Superior temporal gyrus (tissue), 1 donor: Measurements from ENCODE around the gene E4F1.

Source experiments
- DNase-seq: peaks from one replicate; pipeline ENCODE4 v3.0.0-alpha.2; 2016; ENCODE audit errors: extremely low spot score

The E4F1 gene

GRCh38 chr16:2275476-2276367 lies 52.3 kb downstream of the E4F1 start:
- no peak for DNase-seq

DNA sequence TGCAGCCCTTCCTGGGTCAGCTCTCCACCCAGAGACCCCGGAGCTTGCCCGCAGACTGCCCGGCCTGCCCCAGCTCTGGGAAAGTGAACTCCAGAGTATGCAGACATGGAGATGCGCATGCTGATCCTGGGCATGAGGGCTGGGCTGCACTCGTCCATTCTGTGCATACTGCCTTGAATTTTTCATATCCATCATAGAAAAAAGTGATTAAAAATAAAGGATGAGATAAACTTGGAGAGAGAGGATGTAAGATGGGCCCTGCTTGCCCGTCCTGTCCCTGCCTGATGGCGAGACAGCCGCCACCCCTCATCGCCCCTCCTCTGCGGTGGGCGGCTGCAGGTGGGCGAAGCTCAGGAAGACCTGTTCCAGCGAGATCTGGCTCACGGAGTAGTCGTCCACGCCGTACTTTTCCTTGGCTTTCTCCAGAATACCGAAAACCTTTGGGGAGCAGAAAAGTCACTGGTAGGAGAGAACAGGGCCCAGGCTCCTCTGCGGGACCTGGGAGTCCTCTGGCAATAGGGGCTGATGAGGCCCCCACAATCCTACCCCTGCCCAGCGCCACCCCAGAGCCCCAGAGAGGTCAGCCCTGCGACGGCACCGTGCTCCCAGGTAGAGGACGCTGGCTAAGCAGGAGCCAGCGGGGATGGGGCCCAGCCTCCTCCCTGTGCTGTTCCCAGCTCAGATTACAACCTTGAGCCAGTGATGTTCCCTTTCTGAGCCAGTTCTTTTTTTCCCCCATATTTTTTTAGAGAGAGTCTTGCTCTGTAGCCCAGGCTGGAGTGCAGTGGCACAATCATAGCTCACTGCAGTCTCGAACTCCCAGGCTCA lies 53.2 kb downstream of the E4F1 start:
- no peak for DNase-seq

- no peak for DNase-seq
Observed at GRCh38 chr16:2277466-2278271, 54.3 kb downstream of the E4F1 start.

- no peak for DNase-seq
Observed at GRCh38 chr16:2278272-2278608, 54.8 kb downstream of the E4F1 start.

DNA sequence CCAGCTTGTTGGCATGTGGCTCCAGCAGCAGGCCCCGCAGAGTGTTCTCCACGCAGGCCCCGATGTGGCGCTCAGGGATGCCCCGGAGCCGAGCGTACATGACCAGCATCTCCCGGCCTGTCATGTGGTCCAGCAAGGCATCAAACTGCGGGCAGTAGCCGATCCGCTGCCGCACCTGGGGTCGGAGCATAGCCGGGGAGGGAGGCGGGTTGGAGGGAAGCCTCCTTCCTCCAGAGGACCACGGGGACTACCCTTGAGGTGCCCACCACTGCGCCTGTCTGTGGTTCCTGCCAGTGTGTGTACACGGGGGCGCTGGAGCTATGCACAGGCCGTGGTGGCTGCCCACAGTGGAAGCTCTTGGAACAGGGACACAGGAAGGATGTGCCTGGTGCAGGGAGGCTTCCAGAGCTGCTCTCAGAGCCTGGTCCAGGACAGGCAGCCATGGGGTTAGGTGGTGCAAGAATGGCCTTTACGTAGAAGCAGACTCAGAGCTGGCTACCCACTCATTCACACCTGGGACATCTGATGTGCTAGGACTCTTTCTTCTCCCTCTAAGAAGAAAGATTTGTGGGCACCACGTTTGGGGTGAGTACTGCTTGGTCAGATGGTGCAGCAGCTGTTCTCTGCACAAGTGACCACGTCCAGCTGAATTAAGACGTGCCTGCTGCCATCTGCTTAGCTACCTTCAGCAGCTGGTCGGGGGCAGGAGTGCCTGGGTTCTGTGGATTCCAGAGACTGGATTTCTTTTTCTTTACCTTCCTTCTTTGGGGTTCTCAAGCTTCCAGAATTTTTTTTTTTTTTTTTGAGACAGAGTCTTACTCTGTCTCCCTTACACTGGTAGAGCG lies 55.8 kb downstream of the E4F1 start:
- DNase-seq, result peak; percentile 48

DNA sequence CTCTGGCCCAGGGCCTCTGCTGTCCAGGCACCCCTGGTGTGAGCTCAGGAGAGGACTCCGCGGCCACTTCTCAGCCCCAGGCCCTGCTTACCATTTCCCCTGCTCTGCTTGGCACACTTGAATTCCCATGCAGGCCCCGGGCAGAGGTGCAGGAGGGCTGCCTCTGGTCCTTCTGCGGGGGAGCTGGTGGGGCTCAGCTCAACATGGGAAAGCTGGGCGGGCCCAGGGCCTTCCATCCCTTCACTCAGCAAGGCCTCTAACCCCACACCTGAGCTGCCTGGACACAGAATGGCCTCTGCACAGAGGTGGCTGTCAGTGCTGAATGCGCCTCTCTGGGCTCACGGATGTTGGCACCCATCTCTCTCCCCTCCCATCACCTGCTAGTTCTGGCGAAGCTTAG lies 57.1 kb downstream of the E4F1 start:
- no peak for DNase-seq

DNA sequence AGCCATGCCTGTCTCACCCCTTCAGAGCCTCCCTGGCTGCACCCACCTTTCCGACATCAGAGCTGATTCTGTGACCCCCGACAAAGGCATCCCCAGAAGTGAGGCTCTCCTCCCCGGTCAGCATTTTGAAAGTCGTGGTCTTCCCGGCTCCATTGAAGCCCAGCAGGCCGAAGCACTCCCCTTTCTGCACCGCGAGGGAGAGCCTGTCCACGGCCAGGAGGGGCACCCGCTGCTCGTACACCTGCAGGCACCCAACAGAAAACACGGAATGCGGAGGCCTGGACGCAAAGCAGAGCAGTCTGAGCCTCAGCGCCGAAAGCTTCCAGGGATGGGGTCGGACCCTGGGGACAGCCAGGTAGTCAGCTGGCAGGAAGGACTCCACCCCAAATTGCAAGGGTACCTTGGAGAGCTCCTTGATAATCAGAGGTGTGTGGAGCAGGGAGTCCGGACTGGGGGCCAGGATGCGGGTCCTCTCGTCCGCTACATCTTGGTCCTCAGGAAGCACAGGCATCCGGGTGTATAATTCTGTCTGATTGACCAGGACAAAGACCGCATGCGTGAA lies 57.7 kb downstream of the E4F1 start:
- no peak for DNase-seq

GRCh38 chr16:2282262-2282661 lies 58.9 kb downstream of the E4F1 start:
- DNase-seq, result no peak

- no peak for DNase-seq
Observed at GRCh38 chr16:2282866-2283555, 59.6 kb downstream of the E4F1 start.

DNA sequence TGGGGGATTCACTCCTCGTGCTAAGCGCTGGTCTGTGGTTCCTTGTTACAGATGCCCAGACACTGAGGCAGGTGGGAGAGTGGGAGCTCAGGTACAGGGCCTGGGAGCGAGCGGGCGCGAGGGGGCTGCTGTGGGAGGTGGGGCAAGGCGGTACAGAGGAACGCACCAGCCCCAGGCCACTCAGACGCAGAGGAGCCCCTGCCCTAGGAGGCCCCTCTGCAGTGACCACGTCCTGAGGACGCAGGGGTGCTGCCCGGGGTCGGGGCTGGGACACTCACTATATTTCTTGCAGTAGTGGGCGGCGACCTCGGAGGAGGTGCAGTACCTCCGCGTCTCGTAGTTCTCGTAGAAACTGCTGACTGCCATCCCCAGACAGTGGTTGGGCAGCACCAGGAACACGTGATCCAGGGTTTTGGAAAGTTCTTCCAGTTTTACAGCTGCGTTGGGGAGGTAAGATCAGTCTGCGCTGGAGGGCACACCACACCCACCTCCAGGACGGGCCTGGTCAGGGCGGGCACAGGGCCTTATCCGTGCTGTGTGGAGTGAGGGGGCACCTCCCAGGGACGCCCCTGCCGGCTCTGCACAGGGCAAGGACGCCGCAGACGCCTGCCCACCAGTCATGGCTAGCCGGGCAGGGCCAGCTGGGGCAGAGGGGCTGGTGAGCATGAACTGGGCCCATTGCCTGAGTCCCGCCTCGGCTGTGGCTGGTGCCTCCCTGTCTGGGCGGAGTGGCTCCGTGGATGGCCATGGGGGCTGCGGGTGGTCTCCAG lies 60.8 kb downstream of the E4F1 start:
- no peak for DNase-seq

- no peak for DNase-seq
Observed at GRCh38 chr16:2284797-2285576, 61.6 kb downstream of the E4F1 start.
